Fibroblast of skin of right biceps (primary cell): Measurements from ENCODE around the gene RREB1.

Source experiments
- DNase-seq: peaks from one replicate; pipeline ENCODE4 v3.0.0-alpha.2; 2013

The RREB1 gene

DNA sequence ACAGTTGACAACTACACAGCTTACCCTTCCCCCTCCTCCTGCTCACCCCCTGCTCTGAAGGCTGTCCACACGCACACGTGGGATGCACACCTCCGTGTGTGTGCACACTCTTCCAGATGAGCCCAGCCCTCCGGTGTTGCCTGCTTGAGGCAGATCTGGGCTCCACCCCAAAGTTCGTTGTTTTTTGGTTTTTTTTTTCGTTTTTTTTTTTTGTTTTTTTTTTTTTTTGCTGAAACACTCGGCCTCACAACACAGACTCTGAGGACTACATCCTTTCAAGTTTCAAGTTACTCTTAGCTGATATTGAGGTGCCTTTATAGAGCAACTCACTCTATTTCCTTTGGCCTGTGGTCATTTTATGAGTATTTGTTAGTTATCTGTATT, 88.2 kb downstream of the RREB1 start:
- DNase-seq, result no peak

DNA sequence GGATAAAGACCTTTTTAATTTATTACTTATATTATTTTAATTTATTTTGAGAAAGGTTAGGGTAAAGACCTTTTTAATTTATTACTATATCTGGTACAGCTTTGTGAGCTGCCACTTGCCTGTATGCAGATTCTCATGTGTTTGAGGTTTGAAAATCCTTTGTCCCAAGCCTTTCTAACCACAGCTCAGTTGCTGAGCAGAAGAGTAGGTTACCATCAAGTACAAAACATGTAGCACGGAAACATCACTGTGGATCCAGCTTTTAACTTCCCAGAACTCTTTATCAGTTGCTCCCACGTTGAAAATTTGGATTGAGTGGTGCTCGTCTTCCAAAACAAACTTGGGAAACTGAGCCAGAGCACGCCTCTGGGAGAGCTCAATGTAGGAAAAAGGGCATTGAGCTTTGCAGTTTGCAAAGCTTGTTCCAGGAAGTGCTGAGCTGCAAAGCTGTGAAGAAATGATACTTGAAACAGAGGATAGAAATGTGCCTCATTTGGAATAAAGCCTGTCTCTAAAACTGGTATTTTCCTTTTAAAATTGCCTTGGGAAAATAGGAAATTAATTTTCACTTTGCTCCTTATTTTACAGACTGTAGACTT, 89.0 kb downstream of the RREB1 start:
- DNase-seq, result no peak

DNA sequence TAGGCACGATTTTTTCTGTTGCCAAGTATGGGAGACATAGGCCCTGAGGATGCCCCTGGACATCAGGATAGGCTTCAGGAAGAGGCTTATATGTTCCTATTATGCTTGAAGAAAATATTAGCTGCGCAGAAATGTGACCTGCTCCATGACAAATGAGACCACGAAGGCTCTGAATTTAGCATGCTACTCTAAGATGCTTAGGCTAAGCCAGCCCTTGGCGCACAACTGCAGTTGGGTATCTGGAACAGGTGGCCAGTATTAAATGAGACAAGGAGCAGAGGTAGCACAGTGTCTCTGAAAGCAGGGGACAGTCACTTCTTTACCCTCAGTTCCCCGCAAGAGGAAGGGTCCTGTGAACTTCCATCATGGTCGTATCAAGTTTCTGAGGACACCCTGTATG, 90.0 kb downstream of the RREB1 start:
- no peak for DNase-seq

DNA sequence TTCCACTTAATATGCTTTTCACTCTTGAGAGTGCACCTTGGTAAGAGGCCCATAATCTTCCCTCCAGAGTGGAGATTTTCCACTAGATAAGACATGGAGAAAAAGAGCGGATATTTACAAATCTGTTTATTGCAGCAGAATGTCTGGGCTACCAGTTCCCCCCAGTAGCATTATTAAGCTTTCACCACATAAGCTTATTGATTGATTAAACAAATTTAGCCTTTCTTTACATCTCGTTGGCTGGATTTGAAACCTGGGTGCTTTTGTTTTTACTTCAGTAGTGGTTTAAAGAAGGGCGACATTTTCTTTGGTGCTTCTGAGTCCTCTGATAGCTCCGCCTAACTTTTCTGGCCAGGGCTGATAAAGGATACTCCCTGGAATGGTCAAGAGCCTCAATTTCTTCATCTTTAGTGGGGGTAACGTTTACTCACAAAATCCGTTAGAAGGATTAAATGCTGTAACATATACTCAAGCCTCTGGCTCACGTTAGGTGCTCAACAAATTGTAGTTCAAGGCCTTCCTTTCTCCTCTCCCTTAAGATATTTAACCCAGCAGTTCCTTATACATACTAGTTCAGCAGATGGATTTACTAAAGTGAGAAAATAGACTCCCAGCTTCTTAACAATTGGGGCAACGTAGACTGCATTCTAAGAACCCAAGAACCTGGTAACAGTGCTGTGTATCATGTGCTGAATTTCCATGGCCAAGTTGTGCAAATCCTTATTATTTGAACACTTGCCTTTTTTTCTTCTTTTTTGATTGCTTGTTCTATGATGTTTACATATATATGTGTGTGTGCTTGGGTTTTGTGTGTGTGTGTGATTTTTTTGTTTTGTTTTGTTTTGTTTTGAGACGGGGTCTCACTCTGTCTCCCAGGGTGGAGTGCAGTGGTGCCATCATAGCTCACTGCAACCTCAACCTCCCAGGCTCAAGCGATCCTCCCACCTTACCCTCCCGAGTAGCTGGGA, 91.4 kb downstream of the RREB1 start:
- DNase-seq, result no peak

DNA sequence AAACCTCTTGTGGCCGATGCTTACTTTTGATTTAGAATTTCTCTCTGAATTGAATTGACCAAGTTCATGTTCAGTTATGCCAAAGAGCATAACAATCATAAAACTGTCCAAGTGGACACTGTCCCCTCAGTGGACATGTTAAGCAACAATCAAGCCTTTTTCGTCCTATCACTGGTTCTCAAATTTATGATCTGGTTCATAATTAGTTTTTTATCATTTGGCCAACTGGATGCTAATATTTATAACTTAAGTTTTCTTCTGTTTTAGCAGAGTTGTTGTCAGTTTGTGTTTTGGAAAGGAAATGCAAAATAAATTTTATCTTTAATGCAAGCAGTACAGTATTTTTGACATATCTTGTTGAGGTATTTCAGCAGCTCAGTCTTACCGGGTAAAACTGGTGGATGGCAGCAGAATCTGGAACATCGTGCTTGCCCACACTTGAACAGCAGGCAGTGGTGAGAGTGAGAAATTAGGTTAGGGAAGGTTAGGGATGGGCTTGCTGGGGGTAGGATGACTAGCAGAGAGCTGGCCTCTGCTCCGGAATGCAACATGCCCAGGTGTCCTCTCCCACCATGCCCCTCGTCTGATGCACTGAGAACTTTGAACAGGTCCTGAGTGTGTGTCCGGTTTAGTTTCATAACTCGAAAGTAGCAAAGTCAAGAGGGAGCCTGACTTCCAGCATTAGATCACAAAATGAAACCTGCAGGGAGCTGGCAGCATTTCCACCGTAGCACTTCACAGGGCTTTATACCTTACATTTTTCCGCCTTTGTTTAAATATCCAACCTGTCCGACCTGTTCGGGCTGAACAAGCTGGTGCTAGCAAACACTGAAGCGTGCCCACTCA, 93.1 kb downstream of the RREB1 start:
- no peak for DNase-seq

DNA sequence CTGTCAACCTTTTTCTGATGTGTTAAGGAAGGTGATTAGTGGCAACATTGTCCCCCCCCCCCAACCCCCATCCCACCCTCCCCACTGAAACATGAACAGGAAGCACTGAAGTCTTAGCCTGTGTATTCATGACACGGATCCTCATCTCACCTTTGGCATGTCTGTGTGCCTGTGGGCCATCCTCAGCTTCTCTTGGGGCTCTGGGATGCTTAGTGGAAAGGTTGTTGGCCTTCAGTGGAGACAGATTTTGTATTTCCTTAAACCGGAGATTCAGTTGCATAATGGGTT, 93.6 kb downstream of the RREB1 start:
- DNase-seq, result no peak

DNA sequence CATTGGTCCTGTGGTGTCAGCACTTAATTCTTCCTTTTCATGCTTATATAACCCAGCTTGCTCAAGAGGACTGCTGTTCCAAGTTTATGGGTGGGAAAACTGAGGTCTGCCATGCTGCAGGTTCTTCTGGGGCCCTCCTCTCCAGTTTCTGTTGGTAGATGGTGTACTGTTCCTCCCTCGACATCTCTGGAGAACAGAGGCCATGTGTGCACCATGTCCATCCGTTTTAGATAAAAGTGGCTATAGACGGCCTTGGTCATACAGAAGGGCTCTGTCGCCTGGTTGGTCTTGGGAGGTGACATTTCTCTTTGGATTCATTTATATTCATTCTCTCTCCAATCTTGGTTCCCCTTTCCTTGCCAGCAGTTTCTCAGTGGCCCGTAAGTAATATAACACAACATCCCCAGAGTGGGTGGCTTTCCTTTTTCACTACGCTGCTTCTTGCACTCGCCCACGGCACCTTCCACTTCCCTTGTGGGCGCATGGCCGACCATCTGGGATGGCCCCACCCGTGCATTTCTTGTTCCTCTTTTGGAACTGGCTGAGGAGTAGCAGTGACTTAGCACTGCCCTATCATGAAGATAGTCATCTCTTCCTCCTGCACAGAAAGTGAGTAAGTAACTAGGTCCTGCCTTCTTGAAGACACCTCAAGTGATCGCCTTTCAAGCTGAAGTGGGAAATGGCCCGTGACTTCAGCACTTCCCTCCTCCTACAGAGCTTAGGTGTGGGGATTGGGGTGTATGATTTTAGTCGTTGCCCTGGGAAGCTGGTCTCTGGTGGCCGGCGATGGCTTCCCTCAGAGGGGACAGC, 94.2 kb downstream of the RREB1 start:
- DNase-seq, result no peak

DNA sequence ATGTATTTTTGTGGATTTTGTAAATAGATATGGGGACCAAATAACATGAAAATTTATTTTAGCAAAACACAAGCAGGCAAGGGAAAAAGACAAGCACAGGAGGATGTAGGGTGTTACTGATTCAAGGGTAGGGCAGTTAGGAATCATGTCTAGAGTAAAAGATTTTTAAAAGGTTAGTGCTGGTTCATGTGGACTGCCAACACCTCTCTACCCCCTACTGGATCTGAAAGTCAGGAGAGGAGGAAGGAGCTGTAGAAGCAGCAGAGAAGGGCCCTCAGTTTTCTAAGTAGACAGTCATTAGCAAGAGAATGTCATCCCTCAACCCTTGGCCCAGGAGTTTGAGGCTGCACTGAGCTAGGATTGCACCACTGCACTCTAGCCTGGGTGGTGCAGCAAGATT, 95.2 kb downstream of the RREB1 start:
- no peak for DNase-seq

DNA sequence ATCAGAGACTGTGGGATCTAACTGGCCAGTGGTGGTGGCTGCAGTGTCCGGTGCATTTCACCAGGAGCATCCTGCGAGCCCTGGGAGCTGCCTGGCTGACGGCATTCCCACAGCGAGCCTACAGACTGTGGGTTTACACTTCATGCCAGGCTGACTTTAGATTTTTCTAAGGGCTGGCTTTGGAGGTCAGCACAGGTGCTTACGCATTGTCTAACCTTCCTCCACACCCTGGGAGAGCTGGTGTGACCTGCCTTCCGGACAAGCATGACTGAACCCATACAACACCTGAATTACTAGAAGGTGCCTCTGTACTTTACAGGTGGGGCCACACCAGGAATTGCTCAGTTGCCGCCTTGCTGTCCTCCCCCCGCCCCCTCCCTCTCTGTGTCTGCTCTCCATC, 96.2 kb downstream of the RREB1 start:
- no peak for DNase-seq

DNA sequence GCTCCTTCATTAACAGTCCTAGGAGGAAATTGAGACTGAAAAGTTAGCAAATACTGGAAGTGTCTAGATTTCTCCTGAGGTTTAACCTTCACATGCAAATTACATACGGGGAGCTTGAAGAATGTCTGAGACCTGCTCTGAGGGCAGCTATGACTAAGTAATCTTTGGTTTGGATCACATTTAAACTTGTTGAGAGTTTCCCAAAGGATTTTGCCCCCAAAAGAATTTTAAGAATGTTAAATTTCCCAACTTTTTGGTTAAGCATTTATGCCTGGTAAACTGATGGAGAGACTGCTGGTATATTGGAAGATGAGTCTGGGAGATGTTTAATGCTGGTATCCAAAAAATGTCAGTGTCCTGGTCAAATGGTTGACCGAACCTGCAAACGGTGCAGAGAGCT, 97.0 kb downstream of the RREB1 start:
- DNase-seq, result peak; percentile 70

DNA sequence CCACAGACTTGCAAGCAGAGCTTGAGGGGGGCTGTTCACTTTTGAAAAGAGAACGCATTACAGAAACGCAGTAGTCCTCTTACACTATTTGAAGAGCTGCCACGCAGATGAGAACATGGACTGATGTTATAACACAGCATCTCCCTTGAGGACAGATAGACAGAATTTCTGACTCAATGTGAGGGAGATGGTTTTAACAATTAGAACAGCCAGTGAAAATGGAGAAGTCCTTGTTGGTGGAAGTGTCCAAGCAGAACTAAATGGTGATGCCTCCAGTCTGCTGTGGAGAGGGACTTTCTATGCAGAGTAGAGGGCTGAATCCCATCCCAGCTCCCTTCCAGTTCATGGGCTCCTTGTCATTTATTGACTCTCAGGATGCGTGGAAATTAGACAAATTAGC, 100.0 kb downstream of the RREB1 start:
- no peak for DNase-seq

DNA sequence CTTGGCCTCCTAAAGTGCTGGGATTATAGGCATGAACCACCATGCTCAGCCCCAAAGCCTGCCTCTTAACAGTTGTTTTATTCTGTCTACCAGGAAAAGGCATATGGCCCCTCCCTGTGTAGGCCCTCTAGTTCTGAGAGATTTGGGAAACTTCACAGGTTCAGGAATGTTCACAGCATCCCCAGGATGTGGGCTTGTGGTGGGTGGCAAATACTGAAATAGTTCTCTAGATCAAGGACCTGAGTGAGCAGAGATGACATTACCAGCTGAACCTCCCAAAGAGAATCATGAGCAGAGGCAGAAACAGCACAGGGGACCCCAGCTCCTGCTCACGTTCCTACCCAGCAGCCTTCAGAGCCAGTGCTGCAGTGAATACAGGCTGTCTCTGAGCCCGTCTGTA, 105.7 kb downstream of the RREB1 start:
- DNase-seq, result no peak

DNA sequence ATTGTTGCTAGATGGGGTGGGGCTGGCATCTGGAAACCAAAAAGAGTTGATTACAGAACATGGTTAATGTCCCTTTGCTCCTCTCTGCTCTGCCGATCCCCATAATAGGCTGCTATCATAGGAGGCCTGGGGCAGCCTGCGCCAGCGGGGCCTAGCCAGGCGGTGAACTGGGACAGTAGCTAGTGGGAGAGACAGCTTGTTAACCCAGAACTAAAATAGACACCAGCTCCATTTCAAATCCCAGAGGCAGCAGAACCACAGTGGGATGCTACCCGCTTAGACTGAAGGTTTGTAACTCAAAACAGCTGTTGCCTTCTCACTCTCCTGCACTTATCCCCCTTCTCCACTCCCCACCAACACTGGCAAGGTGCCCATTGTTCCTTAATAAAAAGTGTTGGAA, 106.7 kb downstream of the RREB1 start:
- no peak for DNase-seq

DNA sequence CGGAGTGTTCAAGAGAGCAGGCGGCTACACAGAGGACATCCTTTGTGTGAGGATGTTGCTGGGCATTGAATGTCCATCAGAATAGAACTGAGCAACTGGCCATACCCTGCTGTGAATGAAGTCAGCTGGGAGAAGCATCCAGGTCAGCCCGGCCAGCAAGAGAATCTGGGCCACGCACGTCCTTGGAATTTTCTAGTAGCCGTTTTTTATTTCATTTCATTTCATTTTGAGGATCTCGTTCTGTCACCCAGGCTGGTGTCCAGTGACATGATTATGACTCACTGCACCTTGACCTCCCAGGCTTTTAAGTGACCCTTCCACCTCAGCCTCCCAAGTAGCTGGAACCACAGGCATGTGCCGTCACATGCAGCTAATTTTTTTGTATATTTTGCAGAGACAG, 107.4 kb downstream of the RREB1 start:
- no peak for DNase-seq

DNA sequence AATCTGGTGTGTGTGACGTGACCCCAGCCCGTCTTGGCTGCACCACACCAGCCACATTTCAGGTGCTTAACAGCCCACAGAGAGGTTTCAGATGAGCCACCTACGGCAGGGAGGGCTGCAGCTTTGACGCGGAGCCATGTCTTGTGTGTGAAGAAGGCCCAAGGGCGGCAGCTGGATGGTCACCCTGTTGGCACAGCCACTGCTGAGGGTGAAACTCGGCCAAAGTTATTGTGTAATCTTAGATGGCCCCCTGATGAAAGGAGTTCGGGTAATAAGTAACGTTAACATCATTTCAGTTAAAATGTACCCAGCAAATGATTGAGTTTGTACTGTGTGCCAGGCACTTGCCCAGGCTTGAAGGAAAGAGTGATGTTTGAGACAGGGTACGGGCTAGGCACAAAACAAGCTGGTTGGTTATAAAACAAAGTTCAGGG, 108.1 kb downstream of the RREB1 start:
- no peak for DNase-seq

DNA sequence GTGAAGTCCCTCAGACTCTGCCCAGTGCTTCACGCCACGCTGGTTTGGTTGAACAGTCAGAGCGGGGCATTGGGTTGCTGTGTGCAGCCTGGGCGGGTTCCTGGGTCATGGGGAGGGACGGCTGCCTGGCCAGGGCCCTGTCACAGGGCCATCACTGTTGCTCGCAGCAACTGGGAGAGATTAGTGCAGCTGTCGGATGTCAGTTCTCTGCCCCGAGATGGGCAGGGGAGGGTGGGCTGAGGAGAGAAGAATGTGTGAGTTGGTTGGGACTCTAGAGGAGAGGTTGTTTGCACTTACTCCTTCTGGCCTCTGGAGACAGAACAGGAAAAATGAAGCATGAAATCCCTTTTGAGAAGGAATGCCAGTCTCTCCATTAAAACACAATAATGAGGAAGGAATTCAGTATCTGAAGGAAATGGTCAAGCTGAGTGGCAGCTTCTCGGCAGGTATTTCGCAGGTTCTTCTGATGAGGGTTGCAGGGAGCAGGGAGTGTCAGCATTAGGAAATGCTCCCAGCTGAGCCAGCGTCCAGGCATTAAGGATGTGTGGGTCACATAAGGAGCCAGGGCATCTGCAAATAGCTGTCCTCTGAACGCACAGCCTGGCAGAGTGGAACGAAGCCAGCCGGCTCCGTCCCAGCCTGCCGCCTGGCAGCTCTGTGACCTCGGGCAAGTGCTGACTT, 109.3 kb downstream of the RREB1 start:
- no peak for DNase-seq

DNA sequence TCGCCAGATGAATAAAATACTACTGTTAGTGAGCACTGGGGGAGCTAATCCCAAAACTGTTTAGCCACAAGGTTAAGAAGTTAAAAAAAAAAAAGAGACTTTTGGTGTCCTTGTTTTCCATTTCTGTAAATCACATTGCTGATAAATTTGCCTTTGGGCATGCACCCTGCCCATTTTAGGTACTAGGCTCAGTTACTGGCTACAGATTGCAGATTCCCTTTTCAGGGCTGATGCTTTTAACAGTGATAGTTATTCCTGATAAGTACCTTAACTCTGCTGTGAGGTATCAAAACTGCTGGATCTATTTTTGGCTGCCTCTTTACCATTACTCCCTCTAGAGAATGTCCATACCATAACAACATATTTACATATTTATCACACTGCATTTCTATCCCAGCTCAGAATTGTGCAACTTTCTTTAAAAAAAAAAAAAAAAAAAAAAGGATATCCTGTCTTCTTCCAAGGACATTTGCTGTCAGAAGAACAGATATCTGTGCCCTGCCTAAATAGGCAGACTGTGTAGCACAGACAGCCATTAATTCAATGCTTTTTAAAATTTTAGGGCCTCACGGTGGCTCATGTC, 110.7 kb downstream of the RREB1 start:
- peak; percentile 21 for DNase-seq

DNA sequence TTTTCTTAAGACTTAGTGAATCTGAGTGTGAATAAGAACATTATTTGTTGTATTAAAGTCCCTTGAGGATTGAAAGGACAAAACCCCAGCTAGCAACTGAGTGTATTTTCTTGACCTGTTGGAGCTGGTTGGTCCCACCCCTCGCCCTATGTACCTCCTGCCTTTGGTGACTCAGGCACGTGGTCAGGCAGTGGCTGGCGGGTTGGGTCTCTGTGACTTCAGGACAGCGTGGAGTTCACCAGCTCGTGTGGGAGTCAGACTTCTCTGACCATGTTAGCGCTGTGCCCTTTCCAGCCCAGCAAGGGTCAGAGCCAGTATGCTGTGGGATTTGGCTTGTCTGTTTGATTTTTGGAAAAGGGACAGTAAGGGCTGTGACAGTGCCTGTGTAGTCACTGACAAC, 111.5 kb downstream of the RREB1 start:
- peak; percentile 26 for DNase-seq

DNA sequence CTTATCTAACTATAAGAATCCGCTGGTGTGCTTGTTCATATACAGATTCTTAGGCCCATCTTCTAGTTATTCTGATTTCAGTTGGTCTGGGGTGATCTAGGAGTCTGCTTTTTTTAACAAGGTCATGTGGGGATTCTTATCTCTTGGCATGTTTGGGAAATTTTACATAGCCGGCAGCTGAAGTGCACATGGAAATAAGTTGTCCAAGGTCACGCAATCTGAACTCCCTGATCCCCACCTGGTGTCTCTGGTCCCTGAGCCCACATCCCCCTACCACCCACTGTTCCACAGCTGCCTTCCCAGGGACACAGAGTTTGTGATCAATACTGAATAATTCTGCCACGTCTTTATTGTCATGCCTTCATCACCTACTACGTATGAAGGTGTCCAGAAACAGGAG, 114.4 kb downstream of the RREB1 start:
- DNase-seq, result no peak

DNA sequence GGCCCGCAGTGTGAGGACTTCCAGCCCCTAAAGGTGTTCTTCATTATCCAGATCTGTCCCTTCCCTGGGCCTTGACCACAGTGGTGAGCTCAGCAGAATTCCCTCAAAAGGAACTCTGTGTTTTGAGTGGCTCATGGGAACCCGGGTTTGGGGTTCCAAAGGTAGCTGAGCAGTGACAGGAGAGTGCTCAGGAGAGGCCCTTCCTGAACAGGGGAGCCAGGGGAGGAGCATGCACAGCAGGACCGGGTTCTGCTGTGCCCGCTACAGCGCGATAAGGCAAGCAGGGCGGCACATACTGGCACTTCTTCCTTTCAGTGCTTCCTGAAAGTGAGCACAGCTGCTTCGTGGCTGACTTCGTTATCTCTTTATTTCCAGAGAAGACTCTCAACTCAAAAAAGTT, 117.0 kb downstream of the RREB1 start:
- DNase-seq, result no peak

DNA sequence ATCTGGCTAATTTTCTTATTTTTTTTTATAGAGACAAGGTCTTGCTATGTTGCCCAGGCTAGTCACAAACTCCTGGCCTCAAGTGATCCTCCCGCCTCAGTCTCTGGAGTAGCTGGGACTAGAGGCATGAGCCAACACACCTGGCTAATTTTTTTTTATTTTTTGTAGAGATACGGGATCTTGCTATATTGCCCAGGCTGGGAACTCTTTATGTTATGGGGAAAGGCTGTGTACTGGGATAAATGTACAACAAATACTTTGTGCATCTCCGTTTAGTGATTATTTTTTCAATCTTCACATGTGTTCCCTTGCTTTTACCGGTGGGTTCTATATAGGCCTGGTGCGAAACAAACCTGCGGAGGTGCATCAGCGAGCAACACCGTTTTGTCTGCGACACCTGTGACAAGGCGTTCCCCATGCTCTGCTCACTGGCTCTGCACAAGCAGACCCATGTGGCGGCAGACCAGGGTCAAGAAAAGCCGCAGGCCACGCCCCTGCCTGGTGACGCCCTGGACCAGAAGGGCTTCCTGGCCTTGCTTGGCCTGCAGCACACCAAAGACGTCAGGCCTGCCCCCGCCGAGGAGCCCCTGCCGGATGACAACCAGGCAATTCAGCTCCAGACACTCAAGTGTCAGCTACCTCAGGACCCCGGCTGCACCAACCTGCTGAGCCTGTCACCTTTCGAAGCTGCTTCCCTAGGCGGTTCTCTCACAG, 121.1 kb downstream of the RREB1 start:
- DNase-seq, result no peak
